HG02642 (cell line): ENCODE measurements around the gene STX5.
"Not testable (repeated sequence)": the region's sequence is repeated elsewhere in the genome, so short reads cannot be mapped to it uniquely, and the experiment has no call there.

Experiments used
- ATAC-seq: cut with Tn5 transposase; IDR thresholded peaks from one replicate; pipeline ENCODE4 v1.9.1; 2021; ENCODE audit warnings: mild to moderate bottlenecking; ENCODE audit not compliant: unreplicated experiment, poor library complexity

The STX5 gene, protein sequence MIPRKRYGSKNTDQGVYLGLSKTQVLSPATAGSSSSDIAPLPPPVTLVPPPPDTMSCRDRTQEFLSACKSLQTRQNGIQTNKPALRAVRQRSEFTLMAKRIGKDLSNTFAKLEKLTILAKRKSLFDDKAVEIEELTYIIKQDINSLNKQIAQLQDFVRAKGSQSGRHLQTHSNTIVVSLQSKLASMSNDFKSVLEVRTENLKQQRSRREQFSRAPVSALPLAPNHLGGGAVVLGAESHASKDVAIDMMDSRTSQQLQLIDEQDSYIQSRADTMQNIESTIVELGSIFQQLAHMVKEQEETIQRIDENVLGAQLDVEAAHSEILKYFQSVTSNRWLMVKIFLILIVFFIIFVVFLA

GRCh38 chr11:62831520-62832335 is at the start of gene STX5:
TSS of gene STX5 (minus strand) at chr11:62832051. CDS start at chr11:62831243, 808 bp downstream.
- peak; percentile 86 for ATAC-seq

DNA sequence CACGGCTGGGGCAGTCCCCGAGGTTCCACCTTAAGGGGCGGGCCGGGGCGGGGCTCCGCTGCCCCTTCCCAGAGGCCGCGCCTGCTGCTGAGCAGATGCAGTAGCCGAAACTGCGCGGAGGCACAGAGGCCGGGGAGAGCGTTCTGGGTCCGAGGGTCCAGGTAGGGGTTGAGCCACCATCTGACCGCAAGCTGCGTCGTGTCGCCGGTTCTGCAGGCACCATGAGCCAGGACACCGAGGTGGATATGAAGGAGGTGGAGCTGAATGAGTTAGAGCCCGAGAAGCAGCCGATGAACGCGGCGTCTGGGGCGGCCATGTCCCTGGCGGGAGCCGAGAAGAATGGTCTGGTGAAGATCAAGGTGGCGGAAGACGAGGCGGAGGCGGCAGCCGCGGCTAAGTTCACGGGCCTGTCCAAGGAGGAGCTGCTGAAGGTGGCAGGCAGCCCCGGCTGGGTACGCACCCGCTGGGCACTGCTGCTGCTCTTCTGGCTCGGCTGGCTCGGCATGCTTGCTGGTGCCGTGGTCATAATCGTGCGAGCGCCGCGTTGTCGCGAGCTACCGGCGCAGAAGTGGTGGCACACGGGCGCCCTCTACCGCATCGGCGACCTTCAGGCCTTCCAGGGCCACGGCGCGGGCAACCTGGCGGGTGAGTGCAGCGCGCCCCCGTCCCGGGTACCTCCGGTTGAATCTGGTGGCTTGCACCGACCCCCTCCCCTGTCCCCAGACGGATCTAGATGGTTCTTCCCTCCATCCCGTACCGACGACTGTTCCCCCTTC is 49.1 kb upstream of the STX5 start, which contains the start of gene SLC3A2:
SLC3A2 (plus strand) TSS at position 94 of the 776 bp plus-strand sequence; CDS start at position 222, 128 bp downstream.
- ATAC-seq, result peak; percentile 74

DNA sequence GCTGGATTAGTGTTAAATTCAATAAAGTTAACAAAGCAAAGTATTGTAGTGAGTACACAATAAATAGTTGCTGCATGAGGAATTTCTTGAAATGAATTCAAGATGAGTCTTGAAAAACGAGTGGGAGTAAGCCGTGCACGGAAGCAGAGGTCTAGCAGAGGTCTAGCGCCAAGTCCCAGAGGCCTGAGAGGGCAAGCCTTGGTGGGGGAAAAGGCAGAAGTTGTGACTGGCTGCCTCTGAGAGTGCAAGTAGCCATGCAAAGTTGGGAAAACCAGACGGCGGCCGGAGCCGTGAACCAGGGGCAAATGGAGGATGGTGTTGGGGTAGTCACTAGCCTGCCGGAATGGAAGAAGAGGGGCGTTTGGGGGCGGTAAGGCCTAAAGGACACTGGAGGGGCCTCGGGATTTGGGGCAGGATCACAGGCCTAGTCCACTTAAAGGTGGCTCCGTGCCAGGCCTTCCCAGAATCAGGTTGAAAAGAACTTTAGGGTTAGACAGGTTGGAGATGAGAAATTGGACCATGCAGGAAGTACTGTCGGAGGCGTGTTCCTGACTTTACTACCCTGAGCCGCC is 48.5 kb upstream of the STX5 start:
- peak; percentile 25 for ATAC-seq

- no peak for ATAC-seq
Observed at GRCh38 chr11:62879235-62879978, 47.6 kb upstream of the STX5 start.

DNA sequence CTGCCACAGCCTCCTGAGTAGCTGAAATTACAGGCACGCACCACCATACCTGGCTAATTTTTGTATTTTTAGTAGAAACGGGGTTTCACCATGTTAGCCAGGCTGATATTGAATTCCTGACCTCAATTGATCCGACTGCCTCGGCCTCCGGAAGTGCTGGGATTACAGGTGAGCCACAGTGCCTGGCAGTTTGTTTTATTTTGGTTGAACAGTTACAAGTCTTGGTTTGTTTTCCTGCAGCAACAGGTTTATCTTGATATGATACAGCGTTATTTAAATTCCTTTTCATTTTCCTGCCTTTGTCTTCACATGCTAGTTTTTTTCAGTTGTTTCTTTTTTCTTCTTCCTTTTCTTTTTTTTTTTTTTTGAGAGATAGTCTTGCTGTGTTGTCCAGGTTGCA is 44.9 kb upstream of the STX5 start:
- ATAC-seq, result no peak

- ATAC-seq, result no peak
Observed at GRCh38 chr11:62875698-62876478, 44.0 kb upstream of the STX5 start.

DNA sequence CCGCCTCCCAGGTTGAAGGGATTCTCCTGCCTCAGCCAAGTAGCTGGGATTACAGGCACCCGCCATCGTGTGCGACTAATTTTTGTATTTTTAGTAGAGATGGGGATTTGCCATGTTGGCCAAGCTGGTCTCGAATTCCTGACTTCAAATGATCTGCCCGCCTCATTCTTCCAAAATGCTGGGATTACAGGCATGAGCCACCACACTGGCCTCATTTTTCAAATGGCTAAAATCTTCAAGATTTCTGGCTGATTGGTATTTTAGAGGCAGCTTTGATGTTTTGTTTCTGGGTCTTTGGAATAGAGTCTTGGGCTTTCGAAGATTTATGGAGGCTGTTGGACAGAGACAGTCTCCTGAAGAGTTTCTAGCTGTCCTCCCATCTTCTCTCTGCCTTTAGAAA is 43.0 kb upstream of the STX5 start:
- no peak for ATAC-seq

DNA sequence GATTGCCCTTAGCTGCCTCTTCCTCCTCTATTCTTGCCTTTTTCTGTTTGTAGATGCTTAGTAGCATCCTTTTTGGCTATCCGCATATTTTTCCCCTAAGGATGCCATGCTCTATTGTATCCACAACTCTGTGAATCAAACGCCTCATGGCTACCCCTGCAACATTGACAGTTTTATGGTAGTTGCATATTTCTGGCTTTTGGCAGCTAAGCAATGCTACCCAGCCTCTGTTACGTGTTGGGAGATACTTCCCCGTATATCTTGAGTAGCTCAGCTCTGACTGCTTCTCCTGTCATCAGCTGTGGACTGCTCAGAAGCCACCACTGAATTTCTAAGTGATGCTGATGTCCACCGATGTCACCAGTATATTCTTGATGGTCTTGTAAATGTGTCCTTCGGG is 33.8 kb upstream of the STX5 start:
- no peak for ATAC-seq

DNA sequence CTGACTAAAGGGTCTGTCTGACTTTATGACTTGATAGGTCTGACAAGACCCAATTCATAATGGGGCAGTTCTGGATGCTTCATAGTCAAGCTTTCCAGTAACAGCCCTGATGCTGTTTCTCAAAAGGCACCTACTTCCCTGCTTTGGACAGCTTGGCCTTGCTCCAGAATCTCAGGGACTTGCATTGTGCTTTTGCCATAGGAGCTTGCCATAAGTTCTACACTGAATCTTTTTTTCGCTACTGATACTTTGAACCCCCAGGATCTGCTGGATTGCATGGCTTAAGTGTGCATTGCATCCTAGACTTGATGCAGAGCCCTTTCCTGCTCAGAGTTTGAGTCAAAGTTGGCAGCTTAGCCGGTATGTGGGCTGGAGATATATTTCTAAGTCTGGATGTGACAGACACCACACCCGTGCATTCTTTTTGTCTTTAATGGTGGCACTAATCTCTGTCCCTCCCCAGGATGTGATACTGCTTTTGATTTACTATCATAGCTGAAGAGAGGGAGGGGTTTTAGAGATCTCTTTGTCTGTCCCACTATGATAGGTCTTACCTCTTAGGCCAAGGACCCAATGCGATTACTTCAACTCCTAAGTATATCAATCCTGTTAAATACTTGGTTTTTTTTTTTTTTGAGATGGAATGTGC is 32.0 kb upstream of the STX5 start:
- ATAC-seq, result no peak

GRCh38 chr11:62861564-62862192 is 29.8 kb upstream of the STX5 start:
- ATAC-seq, result not testable (repeated sequence)

GRCh38 chr11:62860835-62861563 is 29.1 kb upstream of the STX5 start:
- ATAC-seq, result no peak

GRCh38 chr11:62859281-62859703 is 27.4 kb upstream of the STX5 start:
- not testable (repeated sequence) for ATAC-seq

GRCh38 chr11:62858201-62858600 is 26.4 kb upstream of the STX5 start:
- ATAC-seq, result no peak

DNA sequence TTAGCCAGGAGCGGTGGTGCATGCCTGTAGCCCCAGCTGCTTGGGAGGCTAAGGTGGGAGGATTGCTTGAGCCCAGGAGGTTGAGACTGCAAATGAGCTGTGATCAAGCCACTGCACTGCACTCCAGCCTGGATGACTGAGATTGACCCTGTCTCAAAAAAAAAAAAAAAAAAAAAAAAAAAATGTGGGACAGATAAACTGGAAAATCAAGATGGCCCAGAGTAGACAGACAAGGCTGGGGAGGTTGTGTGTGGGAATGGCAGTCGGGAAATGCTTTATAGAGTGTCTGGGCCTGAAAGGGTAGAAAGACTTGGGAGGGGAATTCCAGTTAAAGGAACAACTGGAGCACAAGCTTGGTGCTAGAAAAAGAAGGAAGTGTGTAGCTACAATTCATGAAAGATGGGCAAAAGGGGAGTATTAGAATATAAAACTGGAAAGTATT is 25.7 kb upstream of the STX5 start:
- ATAC-seq, result no peak

DNA sequence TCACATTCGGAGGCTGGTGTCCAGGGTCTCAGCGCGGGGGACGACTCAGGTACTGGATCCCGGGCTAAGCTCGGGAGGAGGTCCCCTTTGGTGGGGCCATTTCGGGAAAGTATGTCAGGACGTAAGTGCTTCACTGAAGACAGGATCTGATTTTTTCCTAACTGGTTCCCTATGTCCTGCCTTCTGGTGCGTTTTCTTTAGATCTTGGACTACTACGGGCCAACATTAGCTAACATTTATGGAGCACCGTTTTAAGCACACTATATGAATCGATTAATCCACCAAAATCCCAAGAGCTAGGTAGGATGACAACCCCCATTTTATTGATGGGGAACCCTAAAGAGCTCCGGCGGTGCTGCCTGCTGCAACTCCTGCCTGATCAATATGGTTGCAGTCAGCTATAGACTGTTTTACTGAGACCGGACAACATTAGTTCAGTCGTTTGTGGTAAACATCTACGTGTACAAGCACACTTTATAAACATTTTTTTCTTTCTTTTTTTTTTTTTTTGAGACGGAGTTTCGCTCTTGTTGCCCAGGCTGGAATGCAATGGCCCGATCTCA is 24.6 kb upstream of the STX5 start:
- no peak for ATAC-seq

GRCh38 chr11:62855571-62856332 is 23.9 kb upstream of the STX5 start:
- peak; percentile 91 for ATAC-seq
